HFFc6 (cell line): ENCODE data around the gene SLC2A8. TPM values are rescaled to one million over a fixed set of nuclear protein-coding genes. Genes with fewer than 3 reads are reported as not detected.

Experiments
- DNase-seq: peaks from one replicate; pipeline ENCODE4 v3.0.0-alpha.2; 2018
- H3K27ac Mint-ChIP-seq: 2 replicates; pipeline ENCODE4 v1.8.0; 2020; ENCODE audit warnings: mild to moderate bottlenecking, mixed read lengths
- H3K27me3 Mint-ChIP-seq: 2 replicates; pipeline ENCODE4 v1.8.0; 2021; ENCODE audit warnings: mild to moderate bottlenecking, moderate library complexity, mixed read lengths; ENCODE audit not compliant: insufficient read depth
- H3K36me3 Mint-ChIP-seq: 2 replicates; pipeline ENCODE4 v1.8.0; 2021; ENCODE audit warnings: low read depth, mixed read lengths
- H3K4me1 Mint-ChIP-seq: 2 replicates; pipeline ENCODE4 v1.8.0; 2020; ENCODE audit warnings: low read depth, mixed read lengths
- H3K4me3 Mint-ChIP-seq: 2 replicates; pipeline ENCODE4 v1.8.0; 2020; ENCODE audit warnings: mild to moderate bottlenecking, moderate library complexity, mixed read lengths
- H3K9me3 Mint-ChIP-seq: 2 replicates; pipeline ENCODE4 v1.8.0; 2020; ENCODE audit warnings: mild to moderate bottlenecking, mixed read lengths
- CTCF ChIP-seq: fragments of 200-600 bp; sonication (generic); IDR thresholded peaks from 2 replicates; pipeline ENCODE4 v1.5.0; 2021; ENCODE audit warnings: antibody characterized with exemption, mild to moderate bottlenecking
- total RNA-seq, 6 experiments: library from RNA; stranded (reverse); fragmentation: NEBNext Ultra II Directional; extraction: Animal tissue kit (Norgen Biotek cat#: 25700); gene quantifications; 2 replicates in 1 of 6; 3 replicates in 5 of 6; pipeline ENCODE4 v1.2.3, GENCODE V29; 2021

Gene SLC2A8
- total RNA-seq, 6 experiments from 2014 or later: 11.5 to 13.6 (median 12.5) TPM

- no peak overlapping the region for H3K27ac Mint-ChIP-seq
- H3K36me3 Mint-ChIP-seq: no peaks in the 10 kb centered on the region
- no peak for TF ChIP-seq CTCF
- H3K27me3 Mint-ChIP-seq: peaks cover 22% of the 10 kb centered on the region
- DNase-seq: no peak
- H3K4me1 Mint-ChIP-seq: no peaks in the 10 kb centered on the region
- H3K9me3 Mint-ChIP-seq: no peaks in the 10 kb centered on the region
- H3K4me3 Mint-ChIP-seq: no peak overlapping the region
Measured at GRCh38 chr9:127370147-127370579, 26.8 kb upstream of the SLC2A8 start.

GRCh38 chr9:127370672-127371648 lies 26.0 kb upstream of the SLC2A8 start:
- Mint-ChIP-seq H3K36me3 (no peaks in the 10 kb centered on the region), H3K4me3 (no peak overlapping the region), H3K9me3 (no peaks in the 10 kb centered on the region), H3K27me3 (peaks cover 27% of the 10 kb centered on the region), H3K27ac (no peak overlapping the region), H3K4me1 (no peaks in the 10 kb centered on the region)
- TF ChIP-seq CTCF: no peak
- DNase-seq: no peak

- Mint-ChIP-seq H3K9me3 (peaks cover 6% of the 10 kb centered on the region), H3K4me3 (no peak overlapping the region), H3K27ac (no peak overlapping the region), H3K27me3 (peaks cover 21% of the 10 kb centered on the region), H3K36me3 (peaks cover 5% of the 10 kb centered on the region; the same call in 1 of the 2 replicates), H3K4me1 (no peaks in the 10 kb centered on the region; the same call in 1 of the 2 replicates)
- no peak for TF ChIP-seq CTCF
- DNase-seq: no peak
Measured at GRCh38 chr9:127380479-127380878, 16.5 kb upstream of the SLC2A8 start.

GRCh38 chr9:127382541-127382940 lies 14.4 kb upstream of the SLC2A8 start:
- Mint-ChIP-seq H3K36me3 (peaks cover 5% of the 10 kb centered on the region; the same call in 1 of the 2 replicates), H3K27ac (no peak overlapping the region), H3K4me1 (no peaks in the 10 kb centered on the region; the same call in 1 of the 2 replicates), H3K4me3 (no peak overlapping the region), H3K27me3 (peaks cover 22% of the 10 kb centered on the region), H3K9me3 (peaks cover 6% of the 10 kb centered on the region)
- no peak for TF ChIP-seq CTCF
- DNase-seq: no peak

- peaks cover 15% of the 10 kb centered on the region for H3K4me1 Mint-ChIP-seq
- peaks cover 21% of the 10 kb centered on the region for H3K27me3 Mint-ChIP-seq
- no peak for TF ChIP-seq CTCF
- H3K9me3 Mint-ChIP-seq: peaks cover 3% of the 10 kb centered on the region
- H3K4me3 Mint-ChIP-seq: no peak overlapping the region
- peaks cover 4% of the 10 kb centered on the region; the same call in 1 of the 2 replicates for H3K36me3 Mint-ChIP-seq
- H3K27ac Mint-ChIP-seq: no peak overlapping the region
- no peak for DNase-seq
Measured at GRCh38 chr9:127384016-127384730, 12.8 kb upstream of the SLC2A8 start.
